Measurements from ENCODE around the gene MINK1.

The MINK1 gene

GRCh38 chr17:4939546-4939795 is 106.3 kb downstream of the MINK1 start:
- peaks cover under 1 to 2% of the 10 kb centered on the region in 2 donors for H3K27me3 Mint-ChIP-seq
- peaks cover 43 to 66% of the 10 kb centered on the region in 2 donors for H3K4me1 Mint-ChIP-seq

DNA sequence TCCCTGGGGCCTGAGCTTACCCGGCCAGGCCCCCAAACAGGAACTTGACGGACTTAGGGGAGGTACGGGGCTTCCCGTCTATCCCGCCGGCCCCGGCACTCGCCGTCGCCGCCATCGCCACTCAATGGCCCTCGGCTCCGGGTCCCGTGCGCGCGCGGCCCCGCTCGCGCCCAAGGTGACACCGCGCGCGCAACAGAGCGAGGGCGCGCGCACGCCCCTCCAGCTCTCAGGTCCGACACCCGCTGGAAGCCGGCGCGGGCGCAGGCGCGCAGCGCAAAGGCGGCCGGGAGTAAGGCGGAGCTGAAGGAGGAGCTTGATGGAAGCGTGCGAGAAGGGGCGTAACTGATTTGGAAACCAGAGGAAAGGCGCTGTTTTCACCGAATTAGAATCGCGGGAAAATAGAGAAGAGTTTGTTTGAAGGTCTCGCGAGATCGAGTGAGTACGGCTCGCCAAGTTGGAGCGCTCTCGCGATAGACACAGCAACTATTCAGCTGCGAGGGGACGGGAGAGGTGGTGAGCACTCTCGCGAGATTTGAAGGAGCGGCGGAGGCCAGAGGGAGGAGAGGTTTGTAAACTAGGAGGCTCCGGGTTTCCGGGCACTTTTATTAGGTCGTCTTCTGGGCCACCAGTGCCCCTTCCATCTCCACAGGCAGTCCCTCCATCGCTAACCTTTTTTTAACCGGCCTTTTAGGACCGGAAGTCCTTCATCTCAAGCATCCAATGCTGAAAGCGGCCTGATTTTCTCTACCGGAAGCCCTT is 106.8 kb downstream of the MINK1 start, which contains the start of the genes RNF167 and SLC25A11:
Gene RNF167, plus strand, starts transcription at position 473 of the 759 bp plus-strand sequence. CDS start 642 bp downstream, outside the sequence.
Gene SLC25A11, minus strand, starts transcription at position 251 of the 759 bp plus-strand sequence. Its CDS starts 136 bp downstream, at position 115.
- H3K4me1 Mint-ChIP-seq = peaks cover 46 to 68% of the 10 kb centered on the region in 2 donors
- H3K27ac Mint-ChIP-seq = peak within 1 kb of the TSS; percentile 97
- ATAC-seq (replicated peaks) = peak; percentile 84 to 87
- peaks cover 52 to 70% of the 10 kb centered on the region in 2 donors for H3K36me3 Mint-ChIP-seq
- peak within 1 kb of the TSS; percentile 81 to 82 for H3K4me3 Mint-ChIP-seq
- H3K9me3 Mint-ChIP-seq = no peaks in the 10 kb centered on the region
- peak; percentile 98 for DNase-seq
- no peaks in the 10 kb centered on the region for H3K27me3 Mint-ChIP-seq

More at GRCh38 chr17:4939546-4939795, 106.3 kb downstream of the MINK1 start:
- ATAC-seq (replicated peaks) (peak; percentile 2 to 3), DNase-seq (no peak)
- H3K27ac Mint-ChIP-seq = peak overlapping the region; percentile 85
- H3K9me3 Mint-ChIP-seq = no peaks in the 10 kb centered on the region
- H3K4me3 Mint-ChIP-seq = peak overlapping the region; percentile 81 to 82
- H3K36me3 Mint-ChIP-seq = peaks cover 49 to 68% of the 10 kb centered on the region in 2 donors

DNA sequence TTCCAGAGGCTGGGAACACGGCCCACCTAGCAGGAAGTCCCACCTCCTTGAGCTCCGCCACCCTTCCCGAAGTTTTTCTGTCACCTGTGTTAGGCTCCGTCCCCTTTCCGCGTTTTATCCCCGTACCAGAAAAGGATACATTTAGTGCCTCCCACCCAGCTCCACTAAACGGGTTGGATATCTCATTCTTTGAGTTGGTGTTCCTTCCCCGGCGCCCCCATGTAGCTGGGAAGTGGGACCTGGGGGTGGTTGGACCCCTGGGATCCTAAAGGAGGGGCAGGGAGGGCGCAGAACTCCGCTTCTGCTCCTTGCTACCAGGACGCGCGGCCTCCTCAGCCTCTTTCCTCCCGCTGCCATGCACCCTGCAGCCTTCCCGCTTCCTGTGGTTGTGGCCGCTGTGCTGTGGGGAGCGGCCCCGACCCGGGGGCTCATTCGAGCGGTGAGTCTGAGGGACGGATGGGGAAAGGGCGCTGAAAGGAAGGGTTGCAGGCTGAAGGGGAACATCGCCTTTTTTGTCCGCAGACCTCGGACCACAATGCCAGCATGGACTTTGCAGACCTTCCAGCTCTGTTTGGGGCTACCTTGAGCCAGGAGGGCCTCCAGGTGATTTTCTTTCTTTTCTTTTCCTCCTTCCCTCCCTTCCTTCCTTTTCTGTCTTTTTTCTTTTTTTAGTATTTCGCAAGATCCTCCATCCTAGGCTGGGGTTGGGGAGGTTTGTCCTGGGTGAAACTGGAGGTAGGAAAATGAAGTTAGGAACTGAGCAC is 107.6 kb downstream of the MINK1 start:
- Mint-ChIP-seq H3K27ac (peak overlapping the region; percentile 97), H3K4me3 (peak overlapping the region; percentile 81 to 82), H3K4me1 (peaks cover 54 to 75% of the 10 kb centered on the region in 2 donors), H3K36me3 (peaks cover 58 to 76% of the 10 kb centered on the region in 2 donors), H3K9me3 (no peaks in the 10 kb centered on the region), H3K27me3 (no peaks in the 10 kb centered on the region)
- no peak for DNase-seq
- ATAC-seq (replicated peaks) = no peak

DNA sequence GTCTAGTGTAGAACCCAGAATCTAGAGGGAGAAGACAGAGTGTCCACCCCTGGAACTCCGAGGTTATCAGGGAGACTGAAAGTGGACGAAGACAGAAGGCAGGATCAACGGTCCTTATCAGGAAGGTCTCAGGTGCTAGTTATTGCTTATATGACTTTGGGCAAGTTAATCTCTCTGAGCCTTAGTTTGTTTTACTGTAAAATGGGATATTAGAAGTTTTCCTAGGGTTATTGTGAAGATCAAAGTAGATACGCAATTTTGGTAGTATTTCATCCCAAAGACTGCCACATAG is 108.1 kb downstream of the MINK1 start:
- Mint-ChIP-seq H3K27me3 (no peaks in the 10 kb centered on the region), H3K4me3 (peak overlapping the region; percentile 81 to 82), H3K4me1 (peaks cover 54 to 81% of the 10 kb centered on the region in 2 donors), H3K27ac (peak overlapping the region; percentile 97), H3K9me3 (no peaks in the 10 kb centered on the region), H3K36me3 (peaks cover 55 to 74% of the 10 kb centered on the region in 2 donors)
- DNase-seq (no peak), ATAC-seq (replicated peaks) (no peak)

GRCh38 chr17:4942760-4943508 is 109.8 kb downstream of the MINK1 start:
- ATAC-seq (replicated peaks) (no peak), DNase-seq (no peak)
- Mint-ChIP-seq H3K27ac (peak overlapping the region; percentile 85), H3K27me3 (no peaks in the 10 kb centered on the region), H3K36me3 (peaks cover 58 to 75% of the 10 kb centered on the region in 2 donors), H3K4me3 (peak overlapping the region; percentile 82 to 86), H3K4me1 (peaks cover 53 to 78% of the 10 kb centered on the region in 2 donors), H3K9me3 (no peaks in the 10 kb centered on the region)

DNA sequence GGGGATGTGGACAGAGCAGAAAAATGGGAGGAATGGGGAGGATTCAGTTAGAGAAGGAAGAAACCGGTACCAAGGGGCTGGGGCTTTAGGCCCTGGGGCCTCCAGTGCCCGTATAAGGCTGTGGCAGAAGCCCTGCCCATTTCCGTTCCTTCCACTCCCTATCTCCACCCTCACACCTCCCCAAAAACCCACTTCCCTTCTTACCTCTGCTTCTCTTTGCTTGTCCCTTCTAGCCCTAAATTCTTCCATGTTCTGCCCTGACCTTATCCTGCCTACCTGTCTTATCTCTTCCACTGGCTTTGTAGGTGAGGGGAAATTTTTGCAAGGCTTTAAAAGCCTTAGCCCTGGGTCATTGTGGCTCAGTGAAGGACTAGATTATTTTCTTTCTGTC is 111.0 kb downstream of the MINK1 start:
- no peak for ATAC-seq (replicated peaks)
- no peak for DNase-seq
- Mint-ChIP-seq H3K9me3 (no peaks in the 10 kb centered on the region), H3K4me1 (peaks cover 46 to 66% of the 10 kb centered on the region in 2 donors), H3K36me3 (peaks cover 58 to 68% of the 10 kb centered on the region in 2 donors), H3K27me3 (no peaks in the 10 kb centered on the region), H3K27ac (peak overlapping the region; percentile 95), H3K4me3 (peak overlapping the region; percentile 86 to 91)

DNA sequence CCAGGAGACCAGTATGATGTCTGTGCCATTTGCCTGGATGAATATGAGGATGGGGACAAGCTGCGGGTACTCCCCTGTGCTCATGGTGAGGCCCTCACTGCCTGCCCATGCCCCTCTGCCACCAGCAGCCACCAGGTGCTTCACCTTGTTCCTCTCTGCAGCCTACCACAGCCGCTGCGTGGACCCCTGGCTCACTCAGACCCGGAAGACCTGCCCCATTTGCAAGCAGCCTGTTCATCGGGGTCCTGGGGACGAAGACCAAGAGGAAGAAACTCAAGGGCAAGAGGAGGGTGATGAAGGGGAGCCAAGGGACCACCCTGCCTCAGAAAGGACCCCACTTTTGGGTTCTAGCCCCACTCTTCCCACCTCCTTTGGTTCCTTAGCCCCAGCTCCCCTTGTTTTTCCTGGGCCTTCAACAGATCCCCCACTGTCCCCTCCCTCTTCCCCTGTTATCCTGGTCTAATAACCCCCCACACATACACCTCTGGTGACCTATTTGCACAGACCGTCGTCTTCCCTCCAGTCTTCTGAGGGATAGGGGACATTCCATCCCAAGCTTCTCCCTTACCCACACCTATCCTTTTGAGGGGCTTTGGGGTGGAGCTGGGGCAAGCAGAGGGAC is 111.5 kb downstream of the MINK1 start:
- Mint-ChIP-seq H3K4me1 (peaks cover 46 to 65% of the 10 kb centered on the region in 2 donors), H3K27ac (peak overlapping the region; percentile 95), H3K4me3 (peak overlapping the region; percentile 86 to 91), H3K9me3 (no peaks in the 10 kb centered on the region), H3K27me3 (no peaks in the 10 kb centered on the region), H3K36me3 (peaks cover 58 to 68% of the 10 kb centered on the region in 2 donors)
- no peak for DNase-seq
- ATAC-seq (replicated peaks) = no peak

- Mint-ChIP-seq H3K4me1 (peaks cover 47 to 68% of the 10 kb centered on the region in 2 donors), H3K27me3 (no peaks in the 10 kb centered on the region), H3K36me3 (peaks cover 57 to 68% of the 10 kb centered on the region in 2 donors), H3K9me3 (no peaks in the 10 kb centered on the region), H3K27ac (peak overlapping the region; percentile 95), H3K4me3 (peak overlapping the region; percentile 86 to 91)
- DNase-seq (peak; percentile 81), ATAC-seq (replicated peaks) (peak; percentile 46 to 49)
These were observed 112.2 kb downstream of the MINK1 start for GRCh38 chr17:4945176-4945943.

GRCh38 chr17:4945944-4946280 is 112.8 kb downstream of the MINK1 start:
- peaks cover 52 to 70% of the 10 kb centered on the region in 2 donors for H3K4me1 Mint-ChIP-seq
- H3K27ac Mint-ChIP-seq = peak overlapping the region; percentile 95
- H3K36me3 Mint-ChIP-seq = peaks cover 52 to 68% of the 10 kb centered on the region in 2 donors
- DNase-seq (no peak), ATAC-seq (replicated peaks) (no peak)
- peak overlapping the region; percentile 86 to 91 for H3K4me3 Mint-ChIP-seq
- H3K9me3 Mint-ChIP-seq = no peaks in the 10 kb centered on the region
- H3K27me3 Mint-ChIP-seq = no peaks in the 10 kb centered on the region

DNA sequence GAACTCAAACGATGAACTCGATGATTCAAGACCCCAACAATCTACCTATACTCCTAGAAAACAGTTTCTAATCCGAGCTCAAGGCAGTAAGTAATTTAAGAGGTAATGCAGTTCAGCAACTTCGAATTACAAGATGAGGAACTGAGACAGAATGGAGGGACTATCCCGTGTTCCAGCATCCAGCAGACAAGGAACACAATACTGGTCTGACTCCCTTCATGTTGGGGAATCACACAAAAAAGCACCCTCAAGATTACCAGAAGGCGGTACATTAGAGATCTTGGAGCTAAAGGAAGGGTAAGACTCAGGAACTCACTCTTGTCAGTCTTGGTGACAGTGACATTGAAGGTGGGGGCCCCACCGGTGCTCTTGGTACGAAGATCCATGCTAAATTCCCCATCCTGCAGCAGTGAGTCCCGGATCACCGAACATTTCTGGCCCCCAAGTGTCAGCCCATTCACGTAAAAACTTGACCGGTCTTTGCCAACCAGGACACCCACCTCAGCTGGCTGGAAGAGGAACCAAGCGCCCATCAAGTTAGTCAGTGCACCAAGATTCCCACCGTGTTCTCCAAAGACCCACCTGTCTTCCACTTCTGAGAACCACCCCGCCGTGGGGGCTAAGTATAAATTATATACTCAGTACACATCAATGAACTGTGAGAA is 113.3 kb downstream of the MINK1 start:
- H3K27ac Mint-ChIP-seq = peak overlapping the region; percentile 95
- ATAC-seq (replicated peaks) = peak in 1 of 2 donors; percentile 5
- peak overlapping the region; percentile 86 to 91 for H3K4me3 Mint-ChIP-seq
- H3K36me3 Mint-ChIP-seq = peaks cover 47 to 66% of the 10 kb centered on the region in 2 donors
- H3K27me3 Mint-ChIP-seq = no peaks in the 10 kb centered on the region
- H3K9me3 Mint-ChIP-seq = no peaks in the 10 kb centered on the region
- no peak for DNase-seq
- H3K4me1 Mint-ChIP-seq = peaks cover 52 to 70% of the 10 kb centered on the region in 2 donors

- Mint-ChIP-seq H3K27me3 (no peaks in the 10 kb centered on the region), H3K36me3 (peaks cover 42 to 60% of the 10 kb centered on the region in 2 donors), H3K27ac (peak overlapping the region; percentile 95), H3K4me3 (peak overlapping the region; percentile 86 to 91), H3K9me3 (no peaks in the 10 kb centered on the region), H3K4me1 (peaks cover 52 to 70% of the 10 kb centered on the region in 2 donors)
- DNase-seq = no peak
- ATAC-seq (replicated peaks) = no peak
These were observed 113.9 kb downstream of the MINK1 start for GRCh38 chr17:4947010-4947410.

Measured in stimulated activated naive B cell treated with anti-CD40 and anti-IgM and Interleukin-4, amounts not matched to agents 10 μg/mL and 1 μg/mL and 100 μg/mL, for 72 hours (primary cell).